Subcutaneous adipose tissue (tissue), 4 donors: ENCODE results near the gene INMT. TPM values are rescaled to one million over a fixed set of nuclear protein-coding genes. Genes with fewer than 3 reads are reported as not detected.

Experiments
- total RNA-seq, 4 donors: library from RNA; depleted of rRNA; stranded (reverse); fragments of >200 nt; gene quantifications; one replicate each; pipeline ENCODE4 v1.1.0, GENCODE V29; 2016
- TF ChIP-seq, protein P1 (sequence below): fragments of 450-650 bp; IDR thresholded peaks from one replicate; pipeline ENCODE4 v1.5.1; 2016; ENCODE audit warnings: low read depth, mild to moderate bottlenecking, control low read depth, antibody characterized with exemption, moderate library complexity

Gene INMT
- total RNA-seq, 4 donors from 2014 or later, result 1.4 to 30.1 (median 10.9) TPM

DNA sequence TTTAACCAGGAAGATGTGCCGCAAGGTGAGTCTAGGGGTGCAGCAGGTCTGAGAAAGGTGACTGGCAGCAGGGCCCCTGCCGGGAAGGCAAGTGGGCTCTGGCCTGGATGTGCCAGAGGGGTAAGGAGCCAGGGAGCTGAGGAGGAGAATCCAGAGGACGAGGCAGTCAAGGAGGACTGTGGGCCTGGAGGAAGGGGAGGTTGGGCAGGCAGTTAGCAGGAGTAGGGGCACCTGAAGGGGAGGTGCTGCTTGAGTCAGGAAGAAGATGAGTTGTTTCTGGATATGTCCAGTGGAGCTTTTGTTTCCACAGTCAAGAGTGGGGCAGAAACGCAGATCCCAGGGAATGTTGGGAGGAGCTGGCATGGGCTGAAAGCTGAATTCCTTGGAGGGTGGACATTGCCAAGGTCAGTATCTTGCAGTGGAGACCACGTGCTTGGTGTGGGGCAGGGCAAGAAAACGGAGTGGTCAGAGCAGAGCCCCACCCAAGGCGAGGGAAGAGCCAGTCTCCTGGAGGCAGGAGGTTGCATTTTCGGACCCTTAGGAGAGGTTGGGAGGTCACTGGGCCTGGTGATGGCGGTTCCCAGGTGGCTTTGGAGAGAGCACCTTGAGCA lies 53.3 kb downstream of the INMT start:
- TF ChIP-seq, protein P1, sequence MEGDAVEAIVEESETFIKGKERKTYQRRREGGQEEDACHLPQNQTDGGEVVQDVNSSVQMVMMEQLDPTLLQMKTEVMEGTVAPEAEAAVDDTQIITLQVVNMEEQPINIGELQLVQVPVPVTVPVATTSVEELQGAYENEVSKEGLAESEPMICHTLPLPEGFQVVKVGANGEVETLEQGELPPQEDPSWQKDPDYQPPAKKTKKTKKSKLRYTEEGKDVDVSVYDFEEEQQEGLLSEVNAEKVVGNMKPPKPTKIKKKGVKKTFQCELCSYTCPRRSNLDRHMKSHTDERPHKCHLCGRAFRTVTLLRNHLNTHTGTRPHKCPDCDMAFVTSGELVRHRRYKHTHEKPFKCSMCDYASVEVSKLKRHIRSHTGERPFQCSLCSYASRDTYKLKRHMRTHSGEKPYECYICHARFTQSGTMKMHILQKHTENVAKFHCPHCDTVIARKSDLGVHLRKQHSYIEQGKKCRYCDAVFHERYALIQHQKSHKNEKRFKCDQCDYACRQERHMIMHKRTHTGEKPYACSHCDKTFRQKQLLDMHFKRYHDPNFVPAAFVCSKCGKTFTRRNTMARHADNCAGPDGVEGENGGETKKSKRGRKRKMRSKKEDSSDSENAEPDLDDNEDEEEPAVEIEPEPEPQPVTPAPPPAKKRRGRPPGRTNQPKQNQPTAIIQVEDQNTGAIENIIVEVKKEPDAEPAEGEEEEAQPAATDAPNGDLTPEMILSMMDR, result no peak

DNA sequence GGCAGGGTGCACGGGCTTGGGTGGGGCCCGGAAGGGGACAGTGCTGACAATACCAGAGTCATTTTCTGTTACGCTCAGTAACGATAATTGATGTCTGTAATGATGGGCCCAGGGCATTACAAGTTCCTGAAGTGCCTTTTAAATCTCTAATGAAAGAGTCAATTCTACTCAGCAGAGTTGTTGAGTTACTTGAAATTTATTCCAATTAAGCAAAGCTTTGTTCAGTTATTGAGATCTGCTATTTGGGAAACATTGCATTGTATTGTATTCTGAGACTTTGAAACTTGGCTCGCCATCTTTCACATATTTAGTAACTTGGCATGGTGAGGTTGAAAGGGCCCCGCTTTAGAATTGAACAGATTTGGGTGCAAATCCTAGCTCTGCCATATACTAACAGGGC lies 54.0 kb downstream of the INMT start:
- TF ChIP-seq, protein P1, result no peak

Other genes starting within 250 kb of the INMT start
- gene GGCT, start 247.3 kb upstream of the INMT start, total RNA-seq, result 100 to 1,000 TPM in 2 of 4 donors, 10 to 100 TPM in 2; 24.4 to 271 (median 92.0) TPM
- gene GARS1, start 157.3 kb upstream of the INMT start, total RNA-seq, result 100 to 1,000 TPM in 1 of 4 donors, 10 to 100 TPM in 3; 36.4 to 118 (median 49.9) TPM
- gene CRHR2, start 69.7 kb upstream of the INMT start, total RNA-seq, result 1 to 10 TPM in 1 of 4 donors, not detected in 3; 1.1 TPM
- gene MINDY4, start 19.3 kb downstream of the INMT start, total RNA-seq, result 1 to 10 TPM; 3.7 to 8.5 (median 7.4) TPM
- gene AQP1, start 159.7 kb downstream of the INMT start, total RNA-seq, result 100 to 1,000 TPM in 3 of 4 donors, 10 to 100 TPM in 1; 74.8 to 310 (median 175) TPM
- gene GHRHR, start 211.8 kb downstream of the INMT start, total RNA-seq, result not detected